ENCODE results near the gene PNMA8B. TPM values are rescaled to one million over a fixed set of nuclear protein-coding genes. Genes with fewer than 3 reads are reported as not detected.
"Not testable (repeated sequence)": the region's sequence is repeated elsewhere in the genome, so short reads cannot be mapped to it uniquely, and the experiment has no call there.

PNMA8B gene
- total RNA-seq, 1 experiment from 2014 or later: 1.5 TPM

DNA sequence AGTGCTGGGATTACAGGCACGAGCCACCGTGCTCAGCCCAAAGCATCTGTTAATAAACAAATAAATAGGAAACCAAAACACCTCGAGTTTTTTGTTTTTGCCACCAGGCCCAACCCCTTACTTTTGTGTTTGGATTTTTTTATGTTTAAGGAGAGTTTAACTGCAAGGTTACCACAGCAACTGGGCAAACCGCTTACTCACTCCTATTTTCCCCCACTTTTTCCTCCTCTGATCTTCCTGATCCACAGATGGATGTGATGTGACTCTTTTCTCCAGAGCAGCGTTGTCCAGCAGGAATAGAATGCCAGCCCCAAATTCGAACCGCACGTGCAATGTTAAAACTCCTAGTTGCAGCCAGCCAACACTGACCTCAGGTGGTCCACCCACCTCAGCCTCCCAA lies 2.1 kb upstream of the PNMA8B start:
- no peak overlapping the region for H3K4ac ChIP-seq (ENCODE audit: low read depth, low read length)
- no peak overlapping the region for H4K91ac ChIP-seq (ENCODE audit: insufficient read length, low read depth, low read length)
- H3K79me1 ChIP-seq (ENCODE audit: insufficient read depth, low read depth, low read length, poor library complexity, severe bottlenecking): no peaks in the 10 kb centered on the region
- H2BK20ac ChIP-seq (ENCODE audit: low read depth, low read length, poor library complexity, severe bottlenecking): no peak overlapping the region
- peaks cover 0 to 7% (median 3%) of the 10 kb centered on the region in 3 experiments; a peak in 3 of 7 replicates for H3K36me3 Mint-ChIP-seq (ENCODE audit: insufficient read depth in 1 of 3, low read depth in 3 of 3)
- no peak overlapping the region for H2AFZ ChIP-seq (ENCODE audit: low read length)
- no peak overlapping the region for H4K8ac ChIP-seq (replicated peaks; ENCODE audit: insufficient read length, low read depth, low read length)
- H2BK5ac ChIP-seq (ENCODE audit: insufficient read length, low read length): no peak overlapping the region
- H3K4me1 Mint-ChIP-seq: peaks cover 4 to 19% of the 10 kb centered on the region in 2 experiments; a peak in 3 of 4 replicates
- no peaks in the 10 kb centered on the region for H3K4me1 ChIP-seq (ENCODE audit: insufficient read depth, low read length)
- H3K23ac ChIP-seq (ENCODE audit: insufficient read length, low read depth, low read length): no peak overlapping the region
- no peak overlapping the region for H2BK12ac ChIP-seq (ENCODE audit: insufficient read length, low read depth, low read length)
- no peaks in the 10 kb centered on the region for H4K20me1 ChIP-seq (ENCODE audit: control insufficient read depth, insufficient read depth, insufficient read length)
- no CpG with 5 or more reads among the region's 8 CpGs for WGBS (ENCODE audit: extremely low coverage, insufficient read length, low lambda C conversion rate)
- H3K4me3 Mint-ChIP-seq: no peak overlapping the region
- no peak overlapping the region for H3K14ac ChIP-seq (ENCODE audit: insufficient read depth, low read length)
- H3K27ac ChIP-seq (ENCODE audit: insufficient read length, low read depth, low read length): no peak overlapping the region
- H2BK120ac ChIP-seq (ENCODE audit: low read depth, low read length, poor library complexity, severe bottlenecking): no peak overlapping the region
- TF ChIP-seq, protein P1, sequence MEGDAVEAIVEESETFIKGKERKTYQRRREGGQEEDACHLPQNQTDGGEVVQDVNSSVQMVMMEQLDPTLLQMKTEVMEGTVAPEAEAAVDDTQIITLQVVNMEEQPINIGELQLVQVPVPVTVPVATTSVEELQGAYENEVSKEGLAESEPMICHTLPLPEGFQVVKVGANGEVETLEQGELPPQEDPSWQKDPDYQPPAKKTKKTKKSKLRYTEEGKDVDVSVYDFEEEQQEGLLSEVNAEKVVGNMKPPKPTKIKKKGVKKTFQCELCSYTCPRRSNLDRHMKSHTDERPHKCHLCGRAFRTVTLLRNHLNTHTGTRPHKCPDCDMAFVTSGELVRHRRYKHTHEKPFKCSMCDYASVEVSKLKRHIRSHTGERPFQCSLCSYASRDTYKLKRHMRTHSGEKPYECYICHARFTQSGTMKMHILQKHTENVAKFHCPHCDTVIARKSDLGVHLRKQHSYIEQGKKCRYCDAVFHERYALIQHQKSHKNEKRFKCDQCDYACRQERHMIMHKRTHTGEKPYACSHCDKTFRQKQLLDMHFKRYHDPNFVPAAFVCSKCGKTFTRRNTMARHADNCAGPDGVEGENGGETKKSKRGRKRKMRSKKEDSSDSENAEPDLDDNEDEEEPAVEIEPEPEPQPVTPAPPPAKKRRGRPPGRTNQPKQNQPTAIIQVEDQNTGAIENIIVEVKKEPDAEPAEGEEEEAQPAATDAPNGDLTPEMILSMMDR (conservative IDR thresholded peaks at IDR 0.05): no peak
- no peak overlapping the region for H4K5ac ChIP-seq (ENCODE audit: insufficient read length, low read depth, low read length)
- no peak overlapping the region for H3K27ac Mint-ChIP-seq
- peaks cover 11% of the 10 kb centered on the region for H3K23me2 ChIP-seq (ENCODE audit: insufficient read length, low read depth, low read length, poor library complexity, severe bottlenecking)
- no peaks in the 10 kb centered on the region; a peak in 1 of 5 replicates for H3K9me3 Mint-ChIP-seq
- H2AK5ac ChIP-seq (ENCODE audit: insufficient read length, low read length): no peak overlapping the region
- no peak overlapping the region for H3K18ac ChIP-seq (ENCODE audit: insufficient read length, low read depth, low read length)
- no peak overlapping the region for H3K9ac ChIP-seq (ENCODE audit: extremely low read depth, insufficient read length, low read length)
- H3K4me2 ChIP-seq (ENCODE audit: insufficient read depth, insufficient read length, low read length): no peak overlapping the region
- no peak overlapping the region for H3K56ac ChIP-seq (ENCODE audit: insufficient read length, low read depth, low read length)
- no peak overlapping the region for H3T11ph ChIP-seq (ENCODE audit: low read length)
- H3K27me3 Mint-ChIP-seq (ENCODE audit: low read depth): peaks cover 22% of the 10 kb centered on the region
- no peak for DNase-seq
- H3K27me3 ChIP-seq (ENCODE audit: insufficient read depth, low read length): no peaks in the 10 kb centered on the region; the same call in 1 of the 2 replicates
- H3K79me2 ChIP-seq (ENCODE audit: insufficient read depth, low read length): no peaks in the 10 kb centered on the region
- H3K9me3 ChIP-seq (ENCODE audit: control insufficient read depth, low read depth, low read length): no peaks in the 10 kb centered on the region
- H2BK15ac ChIP-seq (ENCODE audit: low read depth, low read length): no peak overlapping the region

DNA sequence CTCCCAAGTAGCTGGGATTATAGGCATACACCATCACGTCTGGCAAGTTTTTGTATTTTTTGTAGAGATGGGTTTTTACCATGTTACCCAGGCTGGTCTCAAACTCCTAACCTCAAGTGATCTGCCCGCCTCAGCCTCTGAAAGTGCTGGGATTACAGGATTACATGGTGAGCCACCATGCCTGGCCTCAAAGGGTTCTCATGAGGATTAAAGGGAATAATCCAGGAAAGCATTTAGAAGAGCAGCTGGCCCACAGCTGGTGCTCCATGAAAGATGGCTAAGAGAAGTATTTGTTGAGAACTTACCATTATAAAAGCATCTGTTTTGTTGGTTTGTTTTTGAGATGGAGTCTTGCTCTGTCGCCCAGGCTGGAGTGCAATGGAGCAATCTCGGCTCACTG lies 1.2 kb upstream of the PNMA8B start:
- not testable (repeated sequence) for H3K4me3 Mint-ChIP-seq; H2BK5ac ChIP-seq (ENCODE audit: insufficient read length, low read length); H3K27ac Mint-ChIP-seq; H3K79me1 ChIP-seq (ENCODE audit: insufficient read depth, low read depth, low read length, poor library complexity, severe bottlenecking); H4K20me1 ChIP-seq (ENCODE audit: control insufficient read depth, insufficient read depth, insufficient read length); H3K79me2 ChIP-seq (ENCODE audit: insufficient read depth, low read length); H3K23ac ChIP-seq (ENCODE audit: insufficient read length, low read depth, low read length); H2AK5ac ChIP-seq (ENCODE audit: insufficient read length, low read length); H3K4me2 ChIP-seq (ENCODE audit: insufficient read depth, insufficient read length, low read length); H4K5ac ChIP-seq (ENCODE audit: insufficient read length, low read depth, low read length); H3K27me3 ChIP-seq (ENCODE audit: insufficient read depth, low read length); H2BK20ac ChIP-seq (ENCODE audit: low read depth, low read length, poor library complexity, severe bottlenecking); H3T11ph ChIP-seq (ENCODE audit: low read length); H3K9me3 Mint-ChIP-seq; H2AFZ ChIP-seq (ENCODE audit: low read length); H3K36me3 Mint-ChIP-seq (ENCODE audit: insufficient read depth in 1 of 3, low read depth in 3 of 3); H2BK15ac ChIP-seq (ENCODE audit: low read depth, low read length); H3K14ac ChIP-seq (ENCODE audit: insufficient read depth, low read length); H3K4ac ChIP-seq (ENCODE audit: low read depth, low read length); H4K8ac ChIP-seq (replicated peaks; ENCODE audit: insufficient read length, low read depth, low read length); H3K9me3 ChIP-seq (ENCODE audit: control insufficient read depth, low read depth, low read length); H3K4me1 ChIP-seq (ENCODE audit: insufficient read depth, low read length); H3K56ac ChIP-seq (ENCODE audit: insufficient read length, low read depth, low read length); H3K27ac ChIP-seq (ENCODE audit: insufficient read length, low read depth, low read length); DNase-seq; H3K9ac ChIP-seq (ENCODE audit: extremely low read depth, insufficient read length, low read length); H2BK12ac ChIP-seq (ENCODE audit: insufficient read length, low read depth, low read length); H2BK120ac ChIP-seq (ENCODE audit: low read depth, low read length, poor library complexity, severe bottlenecking); H3K18ac ChIP-seq (ENCODE audit: insufficient read length, low read depth, low read length); H4K91ac ChIP-seq (ENCODE audit: insufficient read length, low read depth, low read length)
- WGBS (ENCODE audit: extremely low coverage, insufficient read length, low lambda C conversion rate): no CpG with 5 or more reads among the region's 4 CpGs
- Mint-ChIP-seq H3K27me3 (ENCODE audit: low read depth) (peaks cover 26% of the 10 kb centered on the region), H3K4me1 (peaks cover 4 to 26% of the 10 kb centered on the region in 2 experiments; a peak in 3 of 4 replicates)
- H3K23me2 ChIP-seq (ENCODE audit: insufficient read length, low read depth, low read length, poor library complexity, severe bottlenecking): peaks cover 11% of the 10 kb centered on the region
